GM12878 (cell line): ENCODE results near the gene TMEM131L. TPM values are rescaled to one million over a fixed set of nuclear protein-coding genes. Genes with fewer than 3 reads are reported as not detected.

ENCODE experiments used
- ATAC-seq: fragments of 200-7000 bp; cut with Tn5 transposase; 3 replicates; pipeline ENCODE4 v1.9.1; 2020; ENCODE audit warnings: mild to moderate bottlenecking, moderate library complexity
- BruUV-seq: library from RNA; stranded (reverse); fragments of 400-500 nt; replicated peaks from 2 replicates; lab custom pipeline; 2021; lab: Mats Ljungman, UMichigan
- CTCF ChIA-PET: fragments of 300-600 bp; sonication (Branson Sonifier 250); formaldehyde crosslinking; extraction: SDS; loops from one replicate; lab custom pipeline; 2021; ENCODE audit warnings: inconsistent platforms; lab: Yijun Ruan, JAX
- POLR2A ChIA-PET: fragments of 350-600 bp; formaldehyde crosslinking; extraction: SDS; loops from one replicate; lab custom pipeline; 2021; ENCODE audit warnings: inconsistent platforms; lab: Charles Lee
- RAD21 ChIA-PET: fragments of 300-600 bp; sonication (Branson Sonifier 250); formaldehyde crosslinking; loops from one replicate; lab custom pipeline; 2023; ENCODE audit warnings: antibody characterized with exemption; ENCODE audit not compliant: unreplicated experiment; lab: Charles Lee
- SMC1A ChIA-PET: fragments of 300-600 bp; sonication (Branson Sonifier 250); formaldehyde crosslinking; loops from one replicate; lab custom pipeline; 2023; ENCODE audit not compliant: unreplicated experiment, uncharacterized antibody; lab: Charles Lee
- DNase-seq: peaks from one replicate; pipeline ENCODE4 v3.0.0-alpha.2; 2011; ENCODE audit warnings: low read depth, low spot score
- FAIRE-seq: peaks from 3 replicates; lab custom pipeline; 2011; peaks lifted over from hg19 to GRCh38; lab: Jason Lieb, UNC
- H2AFZ ChIP-seq: 2 replicates; pipeline ENCODE4 v1.6.0; 2011; ENCODE audit warnings: low read depth, low read length, control low read depth; ENCODE audit not compliant: control insufficient read depth
- H3K27ac ChIP-seq: 2 replicates; pipeline ENCODE4 v1.5.1; 2011; ENCODE audit warnings: control low read depth; ENCODE audit not compliant: control insufficient read depth, insufficient read depth
- H3K27me3 ChIP-seq, 2 experiments: replicated peaks in 1 of 2; 2 replicates each; pipeline versions ENCODE4 v1.6.0 to v1.6.1; 2011; ENCODE audit warnings: low read length in 1 of 2; ENCODE audit not compliant: control insufficient read depth in 2 of 2, insufficient read depth in 2 of 2
- H3K36me3 ChIP-seq, 2 experiments: 2 replicates each; pipeline ENCODE4 v1.5.1; 2011; ENCODE audit warnings: low read length in 1 of 2; ENCODE audit not compliant: control insufficient read depth in 2 of 2, insufficient read depth in 2 of 2
- H3K4me1 ChIP-seq: 2 replicates; pipeline ENCODE4 v1.6.1; 2011; ENCODE audit warnings: mild to moderate bottlenecking, low read length, moderate library complexity, mixed read lengths; ENCODE audit not compliant: control insufficient read depth, insufficient read depth
- H3K4me2 ChIP-seq: 2 replicates; pipeline ENCODE4 v1.6.0; 2011; ENCODE audit warnings: control low read depth; ENCODE audit not compliant: control insufficient read depth, insufficient read depth
- H3K4me3 ChIP-seq: fragments of 200-600 bp; sonication (generic); 2 replicates; pipeline ENCODE4 v1.5.1; 2016
- H3K79me2 ChIP-seq: 2 replicates; pipeline ENCODE4 v1.6.0; 2011; ENCODE audit warnings: low read length; ENCODE audit not compliant: control insufficient read depth, insufficient read depth
- H3K9ac ChIP-seq: 2 replicates; pipeline ENCODE4 v1.8.0; 2011; ENCODE audit warnings: low read length, control low read depth, mixed read lengths; ENCODE audit not compliant: control insufficient read depth, insufficient read depth
- H3K9me3 ChIP-seq: replicated peaks from 3 replicates; pipeline ENCODE4 v1.5.1; 2011; ENCODE audit warnings: mild to moderate bottlenecking, low read length; ENCODE audit not compliant: control insufficient read depth, insufficient read depth
- H4K20me1 ChIP-seq: 2 replicates; pipeline ENCODE4 v1.6.0; 2011; ENCODE audit not compliant: control insufficient read depth, insufficient read depth
- HDAC6 ChIP-seq: fragments of 200-600 bp; sonication (generic); IDR thresholded peaks from one replicate; pipeline ENCODE4 v1.8.0; 2017; ENCODE audit warnings: antibody characterized with exemption; ENCODE audit not compliant: unreplicated experiment
- KAT2A ChIP-seq: conservative IDR thresholded peaks from 2 replicates; pipeline ENCODE4 v1.6.1; 2011; ENCODE audit warnings: low read depth, low read length; ENCODE audit not compliant: control insufficient read depth
- MTA2 ChIP-seq: fragments of 450-650 bp; IDR thresholded peaks from 2 replicates; pipeline ENCODE4 v1.6.1; 2016; ENCODE audit warnings: low read depth, mild to moderate bottlenecking, moderate library complexity
- RB1 ChIP-seq: fragments of 450-650 bp; formaldehyde crosslinking; IDR thresholded peaks from 2 replicates; pipeline ENCODE4 v1.6.1; 2017; ENCODE audit warnings: mild to moderate bottlenecking, borderline replicate concordance
- SREBF1 ChIP-seq: IDR thresholded peaks from 2 replicates; pipeline ENCODE4 v1.6.1; 2012; ENCODE audit warnings: mild to moderate bottlenecking, low read length
- ZBED1 ChIP-seq: IDR thresholded peaks from 2 replicates; pipeline ENCODE4 v1.6.1; 2016; ENCODE audit warnings: borderline replicate concordance
- ZNF622 ChIP-seq: fragments of 450-650 bp; IDR thresholded peaks from 2 replicates; pipeline ENCODE4 v1.6.1; 2017; ENCODE audit warnings: mild to moderate bottlenecking, inconsistent platforms
- WGBS: methylation state at CpG from one replicate; pipeline ENCODE4 v1.1.6; 2016; ENCODE audit warnings: low lambda C conversion rate; ENCODE audit not compliant: insufficient replicate concordance, insufficient coverage; ENCODE audit errors: missing lambda C conversion rate; 5-methylcytosine and 5-hydroxymethylcytosine counted together
- in situ Hi-C: fragments of 300-500 bp; cut with MboI; formaldehyde crosslinking; loops from 9 replicates; pipeline ENCODE4 v1.14.3; 2018; ENCODE audit warnings: mixed read lengths
- intact Hi-C: fragments of 100-400 bp; cut with micrococcal nuclease; formaldehyde crosslinking; loops from one replicate; pipeline ENCODE4 v1.14.2; 2022; ENCODE audit not compliant: unreplicated experiment
- polyA plus RNA-seq, 11 experiments: library from polyadenylated mRNA; depleted of rRNA in 4 of 11; unstranded in 6 of 11; stranded (reverse) in 5 of 11; fragments of >200 nt; fragmentation: Nextera tagmentation in 4 of 11; fragmentation: Illumina TruSeq in 1 of 11; extraction: Ambion mirVana in 4 of 11; extraction: Trizol in 1 of 11; gene quantifications; 1 replicate in 1 of 11; 2 replicates in 10 of 11; pipeline versions ENCODE4 v1.2.1 to v1.2.3, GENCODE V29; 2011 to 2016; ENCODE audit warnings: inconsistent platforms in 2 of 11, missing spikeins in 2 of 11, low read depth in 1 of 11
- total RNA-seq, 4 experiments: library from RNA; depleted of rRNA in 3 of 4; stranded (reverse); fragments of >200 nt in 3 of 4; fragmentation: Illumina TruSeq in 1 of 4; extraction: Trizol in 1 of 4; gene quantifications; 2 replicates each; pipeline versions ENCODE4 v1.2.1 to v1.2.3, GENCODE V29; 2013 to 2021
- TF ChIP-seq, protein P1 (sequence below): IDR thresholded peaks from 2 replicates; pipeline ENCODE4 v1.6.1; 2012; ENCODE audit warnings: improper control_type of control experiment, low read depth, low read length; ENCODE audit not compliant: insufficient replicate concordance
- TF ChIP-seq, protein P2 (sequence below): fragments of 450-650 bp; IDR thresholded peaks from 2 replicates; pipeline ENCODE4 v1.6.1; 2017; ENCODE audit warnings: antibody characterized with exemption, mild to moderate bottlenecking, moderate library complexity
- TF ChIP-seq, protein P3 (sequence below), 3 experiments: IDR thresholded peaks in 2 of 3; conservative IDR thresholded peaks in 1 of 3; 2 replicates each; pipeline ENCODE4 v1.5.1; 2011; ENCODE audit warnings: low read depth in 3 of 3, low read length in 3 of 3, mild to moderate bottlenecking in 3 of 3, control low read depth in 2 of 3, moderate library complexity in 2 of 3, inconsistent platforms in 1 of 3, mixed read lengths in 1 of 3; ENCODE audit not compliant: control insufficient read depth in 2 of 3, insufficient read depth in 1 of 3; ENCODE audit errors: extremely low read depth in 1 of 3

The TMEM131L gene
- total and polyA plus RNA-seq, 10 of the 15 experiments (the other 5 are each of a cell fraction or from before 2014, with no cell fraction given) = 8.5 to 101 (median 74.4) TPM

DNA sequence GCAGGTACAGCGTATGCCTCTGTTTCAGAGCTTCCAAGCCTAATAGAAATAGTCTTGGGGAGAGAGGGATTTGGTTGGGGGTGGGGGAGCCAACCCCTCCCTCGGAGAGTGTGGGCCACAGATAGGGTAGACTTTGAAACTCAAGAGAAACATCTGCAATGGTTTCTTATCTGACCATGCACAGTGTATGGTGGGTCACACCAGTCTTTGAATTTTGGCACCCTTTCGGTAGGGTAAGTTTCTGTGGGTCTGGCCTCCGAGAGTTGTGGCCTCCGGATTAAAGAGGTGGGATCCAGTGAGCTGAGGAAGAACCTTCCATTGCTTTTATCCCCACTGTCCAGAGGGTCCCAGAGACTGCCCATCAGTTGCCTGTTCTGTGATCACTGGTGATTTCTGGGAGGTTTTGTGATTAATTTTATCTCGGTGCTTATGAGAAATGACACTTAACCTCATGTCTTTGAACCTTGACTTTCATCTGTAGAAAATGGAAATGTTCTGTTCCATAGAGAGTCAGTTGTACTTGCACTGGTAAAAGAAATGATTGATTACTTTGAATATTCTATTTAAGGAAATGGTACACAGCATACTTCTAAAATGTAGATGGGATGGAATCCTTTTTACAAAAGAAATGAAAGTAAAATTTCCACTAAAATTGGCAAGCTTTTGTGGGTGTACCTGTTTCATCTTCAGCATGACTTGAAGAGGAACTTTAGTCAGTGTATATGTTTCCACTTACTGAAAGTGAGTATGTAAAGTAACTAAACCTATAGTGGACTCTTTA lies 62.7 kb downstream of the TMEM131L start (continued):
- TF ChIP-seq, protein P1, sequence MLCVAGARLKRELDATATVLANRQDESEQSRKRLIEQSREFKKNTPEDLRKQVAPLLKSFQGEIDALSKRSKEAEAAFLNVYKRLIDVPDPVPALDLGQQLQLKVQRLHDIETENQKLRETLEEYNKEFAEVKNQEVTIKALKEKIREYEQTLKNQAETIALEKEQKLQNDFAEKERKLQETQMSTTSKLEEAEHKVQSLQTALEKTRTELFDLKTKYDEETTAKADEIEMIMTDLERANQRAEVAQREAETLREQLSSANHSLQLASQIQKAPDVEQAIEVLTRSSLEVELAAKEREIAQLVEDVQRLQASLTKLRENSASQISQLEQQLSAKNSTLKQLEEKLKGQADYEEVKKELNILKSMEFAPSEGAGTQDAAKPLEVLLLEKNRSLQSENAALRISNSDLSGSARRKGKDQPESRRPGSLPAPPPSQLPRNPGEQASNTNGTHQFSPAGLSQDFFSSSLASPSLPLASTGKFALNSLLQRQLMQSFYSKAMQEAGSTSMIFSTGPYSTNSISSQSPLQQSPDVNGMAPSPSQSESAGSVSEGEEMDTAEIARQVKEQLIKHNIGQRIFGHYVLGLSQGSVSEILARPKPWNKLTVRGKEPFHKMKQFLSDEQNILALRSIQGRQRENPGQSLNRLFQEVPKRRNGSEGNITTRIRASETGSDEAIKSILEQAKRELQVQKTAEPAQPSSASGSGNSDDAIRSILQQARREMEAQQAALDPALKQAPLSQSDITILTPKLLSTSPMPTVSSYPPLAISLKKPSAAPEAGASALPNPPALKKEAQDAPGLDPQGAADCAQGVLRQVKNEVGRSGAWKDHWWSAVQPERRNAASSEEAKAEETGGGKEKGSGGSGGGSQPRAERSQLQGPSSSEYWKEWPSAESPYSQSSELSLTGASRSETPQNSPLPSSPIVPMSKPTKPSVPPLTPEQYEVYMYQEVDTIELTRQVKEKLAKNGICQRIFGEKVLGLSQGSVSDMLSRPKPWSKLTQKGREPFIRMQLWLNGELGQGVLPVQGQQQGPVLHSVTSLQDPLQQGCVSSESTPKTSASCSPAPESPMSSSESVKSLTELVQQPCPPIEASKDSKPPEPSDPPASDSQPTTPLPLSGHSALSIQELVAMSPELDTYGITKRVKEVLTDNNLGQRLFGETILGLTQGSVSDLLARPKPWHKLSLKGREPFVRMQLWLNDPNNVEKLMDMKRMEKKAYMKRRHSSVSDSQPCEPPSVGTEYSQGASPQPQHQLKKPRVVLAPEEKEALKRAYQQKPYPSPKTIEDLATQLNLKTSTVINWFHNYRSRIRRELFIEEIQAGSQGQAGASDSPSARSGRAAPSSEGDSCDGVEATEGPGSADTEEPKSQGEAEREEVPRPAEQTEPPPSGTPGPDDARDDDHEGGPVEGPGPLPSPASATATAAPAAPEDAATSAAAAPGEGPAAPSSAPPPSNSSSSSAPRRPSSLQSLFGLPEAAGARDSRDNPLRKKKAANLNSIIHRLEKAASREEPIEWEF = peak; percentile 51
- TF ChIP-seq, all 136 proteins: peak for 14

DNA sequence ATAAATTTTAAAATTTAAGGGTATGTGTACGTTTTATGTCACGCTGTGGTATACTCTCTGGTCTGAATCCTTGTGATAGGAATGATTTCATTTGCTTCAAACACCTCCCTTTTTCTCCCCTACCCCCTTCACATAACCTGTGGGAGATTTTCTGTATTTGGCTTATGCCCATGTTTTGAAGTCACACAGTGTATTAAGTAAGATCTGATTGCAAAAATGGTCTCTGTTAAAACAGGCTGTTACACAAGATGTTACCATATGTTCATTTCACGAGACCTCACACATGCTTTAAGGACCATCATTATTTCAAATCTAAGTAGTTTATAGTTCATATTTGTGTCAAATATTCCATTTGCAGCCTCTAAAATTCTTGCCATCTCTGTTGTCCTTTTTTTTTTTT lies 63.5 kb downstream of the TMEM131L start:
- H3K79me2 ChIP-seq = peaks cover 96% of the 10 kb centered on the region
- ChIA-PET POLR2A (interaction anchor here (1.0 to 18.7 kb wide), 2 partner anchors 35 to 91 kb away, joined by 6 to 322 read pairs; no protein-coding TSS in a partner anchor), RAD21 (interaction anchor here (0.6 to 2.0 kb wide), 4 partner anchors 43 to 97 kb away, joined by 3 to 5 read pairs (median 3); no protein-coding TSS in a partner anchor), CTCF (interaction anchor here (1.0 to 3.1 kb wide), 4 partner anchors 12 to 96 kb away, joined by 3 to 14 read pairs (median 9); no protein-coding TSS in a partner anchor), SMC1A (interaction anchor here (0.8 to 6.9 kb wide), 8 partner anchors 12 to 101 kb away, joined by 3 to 48 read pairs (median 4); no protein-coding TSS in a partner anchor)
- no TSS peak for BruUV-seq
- in situ Hi-C loops (no loop called here), intact Hi-C loops (no loop called here)
- DNase-seq (no peak), ATAC-seq (peak; percentile 5; the same call in 1 of the 3 replicates), FAIRE-seq (no peak)
- H4K20me1 ChIP-seq = peaks cover 5% of the 10 kb centered on the region
- no peak overlapping the region for H2AFZ ChIP-seq
- H3K9ac ChIP-seq = peak overlapping the region; percentile 21
- H3K27me3 ChIP-seq = no peaks in the 10 kb centered on the region
- peak overlapping the region; percentile 65 for H3K4me2 ChIP-seq
- H3K9me3 ChIP-seq = no peaks in the 10 kb centered on the region; the same call in 2 of the 3 replicates
- peaks cover 69% of the 10 kb centered on the region for H3K4me1 ChIP-seq
- peak overlapping the region; percentile 58 for H3K4me3 ChIP-seq
- WGBS = 12% methylated on average over 3 of the region's 3 CpGs
- peaks cover 9 to 17% of the 10 kb centered on the region in 2 experiments; a peak in 3 of 4 replicates for H3K36me3 ChIP-seq
- H3K27ac ChIP-seq = peak overlapping the region; percentile 68
- TF ChIP-seq RB1 = no peak
- TF ChIP-seq HDAC6 = no peak
- TF ChIP-seq MTA2 = no peak
- TF ChIP-seq, protein P2, sequence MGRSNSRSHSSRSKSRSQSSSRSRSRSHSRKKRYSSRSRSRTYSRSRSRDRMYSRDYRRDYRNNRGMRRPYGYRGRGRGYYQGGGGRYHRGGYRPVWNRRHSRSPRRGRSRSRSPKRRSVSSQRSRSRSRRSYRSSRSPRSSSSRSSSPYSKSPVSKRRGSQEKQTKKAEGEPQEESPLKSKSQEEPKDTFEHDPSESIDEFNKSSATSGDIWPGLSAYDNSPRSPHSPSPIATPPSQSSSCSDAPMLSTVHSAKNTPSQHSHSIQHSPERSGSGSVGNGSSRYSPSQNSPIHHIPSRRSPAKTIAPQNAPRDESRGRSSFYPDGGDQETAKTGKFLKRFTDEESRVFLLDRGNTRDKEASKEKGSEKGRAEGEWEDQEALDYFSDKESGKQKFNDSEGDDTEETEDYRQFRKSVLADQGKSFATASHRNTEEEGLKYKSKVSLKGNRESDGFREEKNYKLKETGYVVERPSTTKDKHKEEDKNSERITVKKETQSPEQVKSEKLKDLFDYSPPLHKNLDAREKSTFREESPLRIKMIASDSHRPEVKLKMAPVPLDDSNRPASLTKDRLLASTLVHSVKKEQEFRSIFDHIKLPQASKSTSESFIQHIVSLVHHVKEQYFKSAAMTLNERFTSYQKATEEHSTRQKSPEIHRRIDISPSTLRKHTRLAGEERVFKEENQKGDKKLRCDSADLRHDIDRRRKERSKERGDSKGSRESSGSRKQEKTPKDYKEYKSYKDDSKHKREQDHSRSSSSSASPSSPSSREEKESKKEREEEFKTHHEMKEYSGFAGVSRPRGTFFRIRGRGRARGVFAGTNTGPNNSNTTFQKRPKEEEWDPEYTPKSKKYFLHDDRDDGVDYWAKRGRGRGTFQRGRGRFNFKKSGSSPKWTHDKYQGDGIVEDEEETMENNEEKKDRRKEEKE = no peak
- TF ChIP-seq ZBED1 = no peak
- TF ChIP-seq KAT2A = no peak
- TF ChIP-seq, protein P3, sequence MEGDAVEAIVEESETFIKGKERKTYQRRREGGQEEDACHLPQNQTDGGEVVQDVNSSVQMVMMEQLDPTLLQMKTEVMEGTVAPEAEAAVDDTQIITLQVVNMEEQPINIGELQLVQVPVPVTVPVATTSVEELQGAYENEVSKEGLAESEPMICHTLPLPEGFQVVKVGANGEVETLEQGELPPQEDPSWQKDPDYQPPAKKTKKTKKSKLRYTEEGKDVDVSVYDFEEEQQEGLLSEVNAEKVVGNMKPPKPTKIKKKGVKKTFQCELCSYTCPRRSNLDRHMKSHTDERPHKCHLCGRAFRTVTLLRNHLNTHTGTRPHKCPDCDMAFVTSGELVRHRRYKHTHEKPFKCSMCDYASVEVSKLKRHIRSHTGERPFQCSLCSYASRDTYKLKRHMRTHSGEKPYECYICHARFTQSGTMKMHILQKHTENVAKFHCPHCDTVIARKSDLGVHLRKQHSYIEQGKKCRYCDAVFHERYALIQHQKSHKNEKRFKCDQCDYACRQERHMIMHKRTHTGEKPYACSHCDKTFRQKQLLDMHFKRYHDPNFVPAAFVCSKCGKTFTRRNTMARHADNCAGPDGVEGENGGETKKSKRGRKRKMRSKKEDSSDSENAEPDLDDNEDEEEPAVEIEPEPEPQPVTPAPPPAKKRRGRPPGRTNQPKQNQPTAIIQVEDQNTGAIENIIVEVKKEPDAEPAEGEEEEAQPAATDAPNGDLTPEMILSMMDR (IDR thresholded peaks at IDR 0.05 in 2 of 3, conservative IDR thresholded peaks at IDR 0.05 in 1 of 3; ENCODE audit: control insufficient read depth in 2 of 3, extremely low read depth in 1 of 3, insufficient read depth in 1 of 3, low read depth in 3 of 3, low read length in 3 of 3) = no peak
- no peak for TF ChIP-seq ZNF622
- TF ChIP-seq SREBF1 = no peak
